GM12873 (cell line): ENCODE measurements around the gene CFL1.

Source experiments
- TF ChIP-seq, protein P1 (sequence below): IDR thresholded peaks from 2 replicates; pipeline ENCODE4 v1.5.1; 2012; ENCODE audit warnings: low read depth, mild to moderate bottlenecking, moderate library complexity, low read length, control low read depth; ENCODE audit not compliant: insufficient read depth; ENCODE audit errors: missing control alignments

CFL1 gene

DNA sequence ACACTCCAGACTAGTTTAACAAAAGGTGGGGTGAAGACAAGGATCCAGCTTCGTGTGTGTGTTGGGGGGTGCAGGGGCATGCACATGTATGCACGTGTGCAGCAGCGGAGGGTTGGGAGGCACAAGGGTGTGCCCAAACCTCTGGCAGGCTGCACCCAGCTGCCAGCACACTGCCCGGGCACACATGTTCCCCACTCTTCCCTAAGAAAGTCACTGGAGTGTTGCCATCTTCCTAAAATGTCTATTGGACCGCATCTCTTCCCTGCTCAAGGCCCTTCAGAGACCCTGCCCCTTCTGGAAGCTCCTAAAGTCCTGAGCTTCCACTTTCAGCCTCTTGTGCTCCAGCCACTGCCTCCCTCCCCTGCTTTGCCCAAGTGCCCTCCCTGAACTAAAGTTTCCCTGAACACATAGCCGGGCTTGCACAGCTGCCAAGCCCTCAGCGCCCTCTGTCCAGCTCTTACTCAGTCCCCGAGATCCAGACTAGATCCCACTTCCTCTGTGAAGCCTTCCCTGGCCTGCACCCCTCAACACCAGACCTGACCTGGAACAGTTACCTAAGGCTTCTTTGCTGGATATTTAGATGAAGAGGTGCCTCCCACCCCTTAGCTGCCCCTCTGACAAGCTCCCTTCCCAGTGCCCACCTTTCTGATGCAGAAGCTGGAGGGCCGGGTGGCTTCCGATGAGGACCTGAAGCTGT, 6.0 kb downstream of the CFL1 start:
- TF ChIP-seq, protein P1, sequence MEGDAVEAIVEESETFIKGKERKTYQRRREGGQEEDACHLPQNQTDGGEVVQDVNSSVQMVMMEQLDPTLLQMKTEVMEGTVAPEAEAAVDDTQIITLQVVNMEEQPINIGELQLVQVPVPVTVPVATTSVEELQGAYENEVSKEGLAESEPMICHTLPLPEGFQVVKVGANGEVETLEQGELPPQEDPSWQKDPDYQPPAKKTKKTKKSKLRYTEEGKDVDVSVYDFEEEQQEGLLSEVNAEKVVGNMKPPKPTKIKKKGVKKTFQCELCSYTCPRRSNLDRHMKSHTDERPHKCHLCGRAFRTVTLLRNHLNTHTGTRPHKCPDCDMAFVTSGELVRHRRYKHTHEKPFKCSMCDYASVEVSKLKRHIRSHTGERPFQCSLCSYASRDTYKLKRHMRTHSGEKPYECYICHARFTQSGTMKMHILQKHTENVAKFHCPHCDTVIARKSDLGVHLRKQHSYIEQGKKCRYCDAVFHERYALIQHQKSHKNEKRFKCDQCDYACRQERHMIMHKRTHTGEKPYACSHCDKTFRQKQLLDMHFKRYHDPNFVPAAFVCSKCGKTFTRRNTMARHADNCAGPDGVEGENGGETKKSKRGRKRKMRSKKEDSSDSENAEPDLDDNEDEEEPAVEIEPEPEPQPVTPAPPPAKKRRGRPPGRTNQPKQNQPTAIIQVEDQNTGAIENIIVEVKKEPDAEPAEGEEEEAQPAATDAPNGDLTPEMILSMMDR: no peak

DNA sequence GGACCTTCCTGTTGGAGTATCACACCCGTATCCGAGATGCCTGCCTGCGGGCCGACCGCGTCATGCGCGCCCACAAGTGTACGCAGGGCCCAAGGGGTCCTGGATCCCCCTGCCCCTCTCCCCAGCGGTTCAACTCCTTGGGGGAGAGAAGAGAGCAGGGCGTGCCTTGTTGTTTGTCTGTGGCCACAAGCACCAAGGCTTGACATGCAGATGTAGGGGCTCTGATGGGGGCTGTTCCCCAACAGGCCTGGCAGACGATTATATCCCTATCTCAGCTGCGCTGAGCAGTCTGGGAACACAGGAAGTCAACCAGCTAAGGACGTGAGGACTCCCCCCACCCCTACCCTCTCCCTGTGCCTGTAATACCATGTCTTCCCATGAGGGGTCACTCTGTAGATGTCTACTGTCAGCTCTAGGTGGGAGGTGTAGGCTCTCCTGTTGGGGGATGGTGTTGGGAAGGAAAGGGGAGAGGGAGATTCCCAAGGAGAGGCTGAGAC, 6.8 kb downstream of the CFL1 start:
- TF ChIP-seq, protein P1: peak; percentile 78

DNA sequence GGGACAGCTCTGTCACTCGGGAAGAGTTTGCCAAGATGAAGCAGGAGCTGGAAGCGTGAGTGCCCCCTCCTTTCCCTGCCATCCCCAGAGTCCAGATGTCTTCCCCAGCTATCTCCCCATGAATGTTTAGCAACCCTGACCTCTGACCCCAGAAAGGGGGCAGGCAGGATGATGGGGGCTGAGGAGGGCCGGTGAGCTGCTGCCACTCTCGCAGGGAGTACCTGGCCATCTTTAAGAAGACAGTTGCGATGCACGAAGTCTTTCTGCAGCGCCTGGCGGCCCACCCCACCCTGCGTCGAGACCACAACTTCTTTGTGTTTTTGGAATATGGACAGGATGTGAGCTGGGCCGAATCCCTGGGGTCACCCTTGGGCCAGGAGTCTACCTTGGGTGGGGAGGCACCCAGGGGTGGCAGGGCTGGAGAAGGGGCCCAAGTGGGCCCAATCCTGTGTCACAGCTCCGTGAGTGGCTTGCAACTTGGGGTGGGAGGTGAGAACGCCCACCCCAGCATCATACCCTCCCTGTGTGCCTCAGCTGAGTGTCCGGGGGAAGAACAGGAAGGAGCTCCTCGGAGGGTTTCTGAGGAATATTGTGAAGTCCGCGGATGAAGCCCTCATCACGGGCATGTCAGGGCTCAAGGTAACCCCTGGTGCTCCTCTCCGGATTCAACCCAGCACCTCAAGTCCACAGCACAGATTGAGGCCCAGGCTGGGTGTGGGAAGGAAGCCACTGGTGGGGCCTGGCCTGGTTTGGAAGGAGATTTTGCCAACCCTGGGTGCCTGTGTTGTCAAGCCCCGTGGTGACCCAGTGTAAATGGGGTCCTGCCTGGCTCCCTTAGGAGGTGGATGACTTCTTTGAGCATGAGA, 7.5 kb downstream of the CFL1 start:
- TF ChIP-seq, protein P1: no peak

DNA sequence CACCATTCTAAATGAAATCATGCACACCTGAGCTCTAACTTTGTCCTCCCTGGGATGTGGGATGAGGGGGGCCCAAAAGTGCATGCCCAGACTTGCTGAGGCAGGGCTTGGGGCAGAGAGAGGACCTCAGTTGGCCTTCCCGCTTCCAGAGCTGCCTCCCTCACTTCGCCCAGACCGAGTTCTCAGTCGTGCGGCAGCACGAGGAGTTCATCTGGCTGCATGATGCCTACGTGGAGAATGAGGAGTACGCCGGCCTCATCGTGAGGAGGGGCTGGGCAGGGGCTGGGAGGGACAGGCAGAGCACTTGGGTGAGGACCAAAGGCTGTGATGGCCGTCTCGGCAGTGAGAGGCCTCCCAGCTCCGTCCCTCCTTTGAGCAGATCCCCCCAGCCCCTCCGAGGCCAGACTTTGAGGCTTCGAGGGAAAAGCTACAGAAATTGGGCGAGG, 8.2 kb downstream of the CFL1 start:
- TF ChIP-seq, protein P1: no peak

DNA sequence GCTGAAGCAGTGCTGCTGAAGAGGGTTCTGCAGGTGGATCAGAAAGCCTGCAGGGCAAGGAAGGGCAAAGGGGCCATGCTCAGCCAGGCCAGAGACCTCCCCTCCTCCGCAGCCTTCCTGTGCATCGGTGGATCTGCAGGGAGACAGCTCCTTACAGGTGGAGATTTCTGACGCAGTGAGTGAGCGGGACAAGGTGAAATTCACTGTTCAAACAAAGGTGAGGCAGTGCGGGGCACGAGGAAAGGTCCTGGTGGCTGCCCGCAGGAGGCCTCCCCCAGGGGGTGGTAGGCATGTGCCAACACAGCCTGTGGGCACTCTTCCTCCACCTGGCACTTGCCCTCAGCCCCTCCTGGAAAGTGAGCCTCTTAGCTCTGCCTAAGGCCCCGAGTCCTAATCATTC, 8.6 kb downstream of the CFL1 start:
- TF ChIP-seq, protein P1: no peak

DNA sequence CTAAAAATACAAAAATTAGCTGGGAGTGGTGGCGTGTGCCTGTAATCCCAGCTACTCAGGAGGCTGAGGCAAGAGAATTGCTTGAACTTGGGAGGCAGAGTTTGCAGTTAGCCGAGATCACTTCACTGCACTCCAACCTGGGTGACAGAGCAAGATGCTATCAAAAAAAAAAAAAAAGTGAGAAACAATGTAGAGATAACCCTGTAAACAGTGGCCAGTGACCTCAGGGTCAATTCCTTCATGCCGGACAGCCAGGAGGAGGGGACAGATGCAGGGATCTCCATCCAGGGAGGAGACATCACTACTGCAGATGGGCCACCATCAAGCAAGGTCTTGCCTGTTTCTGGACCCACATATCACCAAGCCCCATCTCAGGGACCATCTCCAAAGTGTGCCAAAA, 10.2 kb downstream of the CFL1 start:
- TF ChIP-seq, protein P1: no peak

DNA sequence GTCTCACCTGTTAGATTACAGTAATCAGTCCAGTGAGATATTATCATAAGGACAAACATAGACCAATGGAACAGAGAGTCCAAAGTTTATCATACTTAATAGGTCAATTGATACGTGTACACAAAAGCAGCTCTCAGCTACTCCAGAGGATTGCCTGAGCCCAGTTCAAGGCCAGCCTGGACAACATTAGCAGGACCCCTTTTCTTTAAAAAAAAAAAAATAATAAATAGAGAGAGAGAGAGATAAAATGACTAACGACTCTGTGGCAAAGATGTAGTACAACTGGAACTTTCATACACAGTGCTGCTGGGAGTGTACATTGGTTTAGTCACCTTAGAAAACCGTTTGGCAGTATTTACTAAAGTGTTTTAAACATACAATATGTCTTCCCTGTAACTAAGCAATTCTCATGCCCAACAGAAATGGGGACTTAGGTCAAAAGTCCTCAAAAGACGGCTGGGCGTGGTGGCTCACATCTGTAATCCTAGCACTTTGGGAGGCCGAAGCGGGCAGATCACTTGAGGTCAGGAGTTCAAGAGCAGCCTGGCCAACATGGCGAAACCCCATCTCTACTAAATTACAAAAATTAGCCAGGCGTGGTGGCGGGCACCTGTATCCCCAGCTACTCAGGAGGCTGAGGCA, 13.6 kb downstream of the CFL1 start:
- TF ChIP-seq, protein P1: no peak
